ENCODE data around the gene ST6GALNAC6.

DNA sequence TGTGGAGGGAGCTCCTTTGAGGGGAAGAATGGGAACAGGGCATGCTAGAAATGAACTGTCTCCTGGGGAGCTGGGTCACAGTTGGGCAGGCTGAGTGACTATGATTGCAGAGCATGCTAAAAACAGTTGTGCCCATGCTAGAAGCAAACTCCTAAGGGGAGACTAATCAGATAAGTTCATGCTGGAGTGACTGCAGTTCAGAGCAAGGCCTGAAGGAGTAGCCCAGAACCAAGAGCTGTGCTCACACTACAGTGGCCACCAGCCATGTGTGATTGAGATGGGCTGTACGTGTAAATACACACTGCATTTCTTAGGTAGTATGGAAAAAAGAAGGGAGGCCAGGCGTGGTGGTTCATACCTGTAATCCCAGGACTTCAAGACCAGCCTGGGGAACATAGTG is 11.6 kb downstream of the ST6GALNAC6 start:
- TF ChIP-seq POLR2A (IDR thresholded peaks at IDR 0.05; ENCODE audit: low read depth, low read length) (no peak), MAZ (IDR thresholded peaks at IDR 0.05; ENCODE audit: borderline replicate concordance, low read depth, low read length) (no peak), NFE2L2 (IDR thresholded peaks at IDR 0.05; ENCODE audit: low read depth, low read length) (no peak), MXI1 (IDR thresholded peaks at IDR 0.05; ENCODE audit: borderline replicate concordance, low read depth, low read length) (no peak), SMC3 (IDR thresholded peaks at IDR 0.05; ENCODE audit: low read depth, low read length) (no peak), RAD21 (IDR thresholded peaks at IDR 0.05; ENCODE audit: low read length) (peak; percentile 20; the same call in 1 of the 2 replicates), CEBPB (IDR thresholded peaks at IDR 0.05; ENCODE audit: low read depth, low read length) (no peak), RFX5 (IDR thresholded peaks at IDR 0.05; ENCODE audit: low read depth, low read length) (no peak), BHLHE40 (IDR thresholded peaks at IDR 0.05; ENCODE audit: low read depth, low read length) (no peak), CHD1 (IDR thresholded peaks at IDR 0.05; ENCODE audit: low read depth, low read length) (no peak), ELK1 (IDR thresholded peaks at IDR 0.05; ENCODE audit: borderline replicate concordance, low read depth, low read length) (no peak)
- TF ChIP-seq, protein P1, sequence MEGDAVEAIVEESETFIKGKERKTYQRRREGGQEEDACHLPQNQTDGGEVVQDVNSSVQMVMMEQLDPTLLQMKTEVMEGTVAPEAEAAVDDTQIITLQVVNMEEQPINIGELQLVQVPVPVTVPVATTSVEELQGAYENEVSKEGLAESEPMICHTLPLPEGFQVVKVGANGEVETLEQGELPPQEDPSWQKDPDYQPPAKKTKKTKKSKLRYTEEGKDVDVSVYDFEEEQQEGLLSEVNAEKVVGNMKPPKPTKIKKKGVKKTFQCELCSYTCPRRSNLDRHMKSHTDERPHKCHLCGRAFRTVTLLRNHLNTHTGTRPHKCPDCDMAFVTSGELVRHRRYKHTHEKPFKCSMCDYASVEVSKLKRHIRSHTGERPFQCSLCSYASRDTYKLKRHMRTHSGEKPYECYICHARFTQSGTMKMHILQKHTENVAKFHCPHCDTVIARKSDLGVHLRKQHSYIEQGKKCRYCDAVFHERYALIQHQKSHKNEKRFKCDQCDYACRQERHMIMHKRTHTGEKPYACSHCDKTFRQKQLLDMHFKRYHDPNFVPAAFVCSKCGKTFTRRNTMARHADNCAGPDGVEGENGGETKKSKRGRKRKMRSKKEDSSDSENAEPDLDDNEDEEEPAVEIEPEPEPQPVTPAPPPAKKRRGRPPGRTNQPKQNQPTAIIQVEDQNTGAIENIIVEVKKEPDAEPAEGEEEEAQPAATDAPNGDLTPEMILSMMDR (conservative IDR thresholded peaks at IDR 0.05; ENCODE audit: low read depth, low read length) = 0 out of 2 replicates have a peak, but pooled peaks have one; percentile 14
- TF ChIP-seq, protein P2, sequence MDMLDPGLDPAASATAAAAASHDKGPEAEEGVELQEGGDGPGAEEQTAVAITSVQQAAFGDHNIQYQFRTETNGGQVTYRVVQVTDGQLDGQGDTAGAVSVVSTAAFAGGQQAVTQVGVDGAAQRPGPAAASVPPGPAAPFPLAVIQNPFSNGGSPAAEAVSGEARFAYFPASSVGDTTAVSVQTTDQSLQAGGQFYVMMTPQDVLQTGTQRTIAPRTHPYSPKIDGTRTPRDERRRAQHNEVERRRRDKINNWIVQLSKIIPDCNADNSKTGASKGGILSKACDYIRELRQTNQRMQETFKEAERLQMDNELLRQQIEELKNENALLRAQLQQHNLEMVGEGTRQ (IDR thresholded peaks at IDR 0.05; ENCODE audit: low read depth, low read length) = no peak

Measured in IMR-90 (cell line).